ENCODE data around the gene HSPG2. TPM values are rescaled to one million over a fixed set of nuclear protein-coding genes. Genes with fewer than 3 reads are reported as not detected.
"Not testable (repeated sequence)": the region's sequence is repeated elsewhere in the genome, so short reads cannot be mapped to it uniquely, and the experiment has no call there.

The HSPG2 gene
- total and polyA plus RNA-seq, 9 of the 15 experiments (the other 6 are each of a cell fraction or from before 2014, with no cell fraction given), result 0.14 to 160 (median 15.7) TPM

GRCh38 chr1:21942959-21943640, 6.0 kb upstream of the HSPG2 start (continued):
- TF ChIP-seq HDAC1 (IDR thresholded peaks at IDR 0.05) (peak in 1 of 2 experiments; percentile 35; a peak in 1 of 4 replicates), CREM (IDR thresholded peaks at IDR 0.05; ENCODE audit: low read depth) (0 out of 2 replicates have a peak, but pooled peaks have one; percentile 40), TOE1 (IDR thresholded peaks at IDR 0.05; ENCODE audit: borderline replicate concordance) (peak; percentile 98), CBFA2T2 (conservative IDR thresholded peaks at IDR 0.05) (peak; percentile 89), TFE3 (CRISPR knock-in tag; IDR thresholded peaks at IDR 0.05) (peak; percentile 96), HDAC2 (IDR thresholded peaks at IDR 0.05) (0 out of 2 replicates have a peak, but pooled peaks have one; percentile 43), FOXK2 (conservative IDR thresholded peaks at IDR 0.05 in 1 of 2, IDR thresholded peaks at IDR 0.05 in 1 of 2; ENCODE audit: low read depth in 2 of 2) (peak; percentile 46 to 69; a peak in 2 of 4 replicates), ZNF395 (CRISPR knock-in tag; IDR thresholded peaks at IDR 0.05) (peak; percentile 80; the same call in 1 of the 2 replicates), SMARCC2 (IDR thresholded peaks at IDR 0.05; ENCODE audit: low read depth) (peak; percentile 86), MGA (IDR thresholded peaks at IDR 0.05) (peak; percentile 86), TCF3 (CRISPR knock-in tag; IDR thresholded peaks at IDR 0.05) (0 out of 2 replicates have a peak, but pooled peaks have one; percentile 25)
- not testable (repeated sequence) for TF ChIP-seq TOE1 (CRISPR knock-in tag; IDR thresholded peaks at IDR 0.05; ENCODE audit: borderline replicate concordance, low read depth)
